Transverse colon (tissue), 4 donors: ENCODE data around the gene IKZF1.

Experiments
- CTCF ChIP-seq, 5 experiments: fragments of 200-600 bp in 3 of 5; fragments of 450-650 bp in 2 of 5; sonication (generic) in 3 of 5; IDR thresholded peaks; 1 replicate in 2 of 5; 2 replicates in 3 of 5; pipeline ENCODE4 v1.5.1; 2016 to 2017; ENCODE audit warnings: antibody characterized with exemption in 5 of 5, inconsistent platforms in 3 of 5, mild to moderate bottlenecking in 2 of 5, moderate library complexity in 1 of 5
- POLR2A ChIP-seq: fragments of 450-650 bp; IDR thresholded peaks from one replicate; pipeline ENCODE4 v1.6.1; 2016; ENCODE audit warnings: antibody characterized with exemption, mild to moderate bottlenecking, moderate library complexity
- POLR2AphosphoS5 ChIP-seq, 3 donors: sonication (generic); formaldehyde crosslinking; IDR thresholded peaks; one replicate each; pipeline ENCODE4 v1.6.1; 2016; ENCODE audit warnings: antibody characterized with exemption in 3 of 3

- TF ChIP-seq CTCF (IDR thresholded peaks at IDR 0.05): no peak
- TF ChIP-seq POLR2AphosphoS5 (IDR thresholded peaks at IDR 0.05): no peak
- TF ChIP-seq POLR2A: no peak
Observed at GRCh38 chr7:50412973-50413372, 108.5 kb downstream of the IKZF1 start.
